ENCODE measurements around the gene CMAS.

CMAS gene

GRCh38 chr12:22059976-22060647, 14.1 kb downstream of the CMAS start:
- H3K4me3 ChIP-seq (ENCODE audit: low read depth, low read length): no peak overlapping the region
- no peak for TF ChIP-seq CTCF (IDR thresholded peaks at IDR 0.05; ENCODE audit: low read depth, low read length)

DNA sequence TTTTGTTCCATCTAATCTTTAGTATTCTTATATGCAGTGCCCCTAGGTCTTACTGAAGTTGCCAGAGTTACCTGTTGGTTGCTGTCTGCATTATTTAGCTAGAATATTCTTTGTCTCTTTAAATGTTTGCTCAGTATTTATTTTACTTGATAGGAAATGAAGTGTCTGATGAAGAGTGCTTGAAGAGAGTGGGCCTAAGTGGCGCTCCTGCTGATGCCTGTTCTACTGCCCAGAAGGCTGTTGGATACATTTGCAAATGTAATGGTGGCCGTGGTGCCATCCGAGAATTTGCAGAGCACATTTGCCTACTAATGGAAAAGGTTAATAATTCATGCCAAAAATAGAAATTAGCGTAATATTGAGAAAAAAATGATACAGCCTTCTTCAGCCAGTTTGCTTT, 18.9 kb downstream of the CMAS start:
- no peak for TF ChIP-seq CTCF (IDR thresholded peaks at IDR 0.05; ENCODE audit: low read depth, low read length)
- H3K4me3 ChIP-seq (ENCODE audit: low read depth, low read length): no peak overlapping the region

DNA sequence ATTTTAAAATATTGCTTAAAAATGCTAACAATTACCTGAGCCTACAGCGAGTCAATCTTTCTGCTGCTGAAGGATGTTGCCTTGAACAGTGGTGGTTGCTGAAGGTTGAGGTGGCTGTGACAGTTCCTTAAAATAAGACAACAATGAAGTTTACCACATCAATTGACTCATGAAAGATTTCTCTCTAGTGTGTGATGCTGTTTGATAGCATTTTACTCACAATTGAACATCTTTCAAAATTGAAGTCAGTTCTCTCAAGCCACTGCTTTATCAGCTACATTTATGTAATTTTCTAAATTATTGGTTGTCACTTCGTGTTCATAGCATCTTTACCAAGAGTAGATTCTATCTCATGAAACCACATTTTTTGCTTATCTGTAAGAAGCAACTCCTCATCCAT, 20.3 kb downstream of the CMAS start:
- no peak for TF ChIP-seq CTCF (IDR thresholded peaks at IDR 0.05; ENCODE audit: low read depth, low read length)
- no peak overlapping the region for H3K4me3 ChIP-seq (ENCODE audit: low read depth, low read length)

GRCh38 chr12:22069851-22070250, 23.8 kb downstream of the CMAS start:
- no peak for TF ChIP-seq CTCF (IDR thresholded peaks at IDR 0.05; ENCODE audit: low read depth, low read length)
- H3K4me3 ChIP-seq (ENCODE audit: low read depth, low read length): no peak overlapping the region

- no peak overlapping the region for H3K4me3 ChIP-seq (ENCODE audit: low read depth, low read length)
- TF ChIP-seq CTCF (IDR thresholded peaks at IDR 0.05; ENCODE audit: low read depth, low read length): no peak
Observed at GRCh38 chr12:22082190-22082701, 36.2 kb downstream of the CMAS start.

- TF ChIP-seq CTCF (IDR thresholded peaks at IDR 0.05; ENCODE audit: low read depth, low read length): no peak
- no peak overlapping the region for H3K4me3 ChIP-seq (ENCODE audit: low read depth, low read length)
Observed at GRCh38 chr12:22083167-22083566, 37.1 kb downstream of the CMAS start.

DNA sequence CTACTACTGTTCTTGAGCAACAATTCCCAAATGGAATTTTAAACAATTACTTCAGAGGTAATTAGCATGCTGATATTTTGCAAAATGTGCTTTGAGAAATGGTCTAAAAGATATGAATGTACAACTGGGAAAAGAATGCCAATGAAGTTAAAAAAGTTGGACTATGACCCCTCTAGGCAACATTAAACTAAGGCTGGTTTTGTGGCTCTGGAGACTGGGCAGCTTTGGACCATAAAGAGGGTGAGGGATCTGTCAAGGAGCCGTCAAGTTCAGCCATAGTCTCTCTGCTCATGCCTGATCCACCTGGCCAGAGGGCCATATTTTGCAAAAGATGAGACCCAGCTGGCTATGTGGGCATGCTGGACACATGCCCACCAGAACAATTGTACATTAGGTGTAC, 38.8 kb downstream of the CMAS start:
- TF ChIP-seq CTCF (IDR thresholded peaks at IDR 0.05; ENCODE audit: low read depth, low read length): no peak
- no peak overlapping the region for H3K4me3 ChIP-seq (ENCODE audit: low read depth, low read length)
